ENCODE data around the gene UNC119B.

Gene UNC119B

GRCh38 chr12:120686690-120687577 is 23.3 kb upstream of the UNC119B start, which contains the start of gene MLEC (continued):
- TF ChIP-seq ZNF777 (tag by site-specific recombination; IDR thresholded peaks at IDR 0.05; ENCODE audit: borderline replicate concordance) (no peak), ZNF280D (tag by site-specific recombination; IDR thresholded peaks at IDR 0.05) (no peak), KLF16 (tag by site-specific recombination; IDR thresholded peaks at IDR 0.05) (peak; percentile 91), ZFP3 (tag by site-specific recombination; IDR thresholded peaks at IDR 0.05; ENCODE audit: low read depth) (no peak), ZNF610 (tag by site-specific recombination; IDR thresholded peaks at IDR 0.05; ENCODE audit: borderline replicate concordance) (peak; percentile 38), TSHZ1 (tag by site-specific recombination; IDR thresholded peaks at IDR 0.05; ENCODE audit: borderline replicate concordance) (peak; percentile 82), ZFP37 (tag by site-specific recombination; IDR thresholded peaks at IDR 0.05) (peak; percentile 84), ZNF292 (tag by site-specific recombination; IDR thresholded peaks at IDR 0.05; ENCODE audit: borderline replicate concordance, low read depth) (no peak), ZNF266 (tag by site-specific recombination; IDR thresholded peaks at IDR 0.05; ENCODE audit: low read depth) (no peak), ZNF585B (tag by site-specific recombination; IDR thresholded peaks at IDR 0.05) (no peak), ZNF791 (tag by site-specific recombination; IDR thresholded peaks at IDR 0.05) (no peak), ZNF626 (tag by site-specific recombination; IDR thresholded peaks at IDR 0.05) (no peak), ZNF404 (tag by site-specific recombination; IDR thresholded peaks at IDR 0.05) (no peak), ZNF391 (tag by site-specific recombination; IDR thresholded peaks at IDR 0.05; ENCODE audit: borderline replicate concordance, low read depth) (peak; percentile 94; the same call in 1 of the 2 replicates), REST (tag by site-specific recombination; IDR thresholded peaks at IDR 0.05) (peak; percentile 66), ZNF23 (tag by site-specific recombination; IDR thresholded peaks at IDR 0.05; ENCODE audit: borderline replicate concordance) (no peak), ZNF621 (tag by site-specific recombination; IDR thresholded peaks at IDR 0.05) (no peak), ZNF600 (tag by site-specific recombination; IDR thresholded peaks at IDR 0.05) (no peak), ZNF132 (tag by site-specific recombination; IDR thresholded peaks at IDR 0.05; ENCODE audit: borderline replicate concordance) (no peak), ZSCAN4 (tag by site-specific recombination; IDR thresholded peaks at IDR 0.05) (peak; percentile 56), ZNF48 (tag by site-specific recombination; IDR thresholded peaks at IDR 0.05) (no peak)

Data from HEK293 (cell line).